HG03342 (cell line): Measurements from ENCODE around the gene PACS2.

Source experiments
- ATAC-seq: cut with Tn5 transposase; IDR thresholded peaks from one replicate; pipeline ENCODE4 v1.9.1; 2021; ENCODE audit warnings: mild to moderate bottlenecking, moderate library complexity; ENCODE audit not compliant: unreplicated experiment

The PACS2 gene

DNA sequence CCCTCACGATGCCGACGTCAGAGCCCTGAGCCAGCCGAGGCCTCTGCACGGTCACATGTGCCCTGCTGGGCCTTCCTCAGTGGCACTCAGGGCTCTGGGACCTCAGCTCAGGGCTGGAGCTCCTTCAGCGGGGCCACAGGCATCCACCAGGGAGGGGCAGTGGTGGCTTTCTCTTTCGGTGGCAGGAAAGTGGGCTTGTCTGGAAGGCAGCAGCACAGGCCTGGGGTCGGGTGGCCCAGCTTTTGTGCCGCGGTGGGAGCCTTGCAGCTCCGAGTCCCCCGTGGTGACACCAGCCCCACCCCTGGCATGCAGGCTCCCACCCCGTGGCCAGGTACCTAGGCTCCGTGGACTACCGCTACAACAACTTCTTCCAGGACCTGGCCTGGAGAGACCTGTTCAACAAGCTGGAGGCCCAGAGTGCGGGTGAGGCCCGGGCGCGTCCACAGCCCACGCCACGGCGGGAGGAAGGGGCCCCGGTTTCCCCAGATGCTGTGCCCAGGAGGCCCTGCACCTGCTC is 69.6 kb downstream of the PACS2 start:
- ATAC-seq = no peak

DNA sequence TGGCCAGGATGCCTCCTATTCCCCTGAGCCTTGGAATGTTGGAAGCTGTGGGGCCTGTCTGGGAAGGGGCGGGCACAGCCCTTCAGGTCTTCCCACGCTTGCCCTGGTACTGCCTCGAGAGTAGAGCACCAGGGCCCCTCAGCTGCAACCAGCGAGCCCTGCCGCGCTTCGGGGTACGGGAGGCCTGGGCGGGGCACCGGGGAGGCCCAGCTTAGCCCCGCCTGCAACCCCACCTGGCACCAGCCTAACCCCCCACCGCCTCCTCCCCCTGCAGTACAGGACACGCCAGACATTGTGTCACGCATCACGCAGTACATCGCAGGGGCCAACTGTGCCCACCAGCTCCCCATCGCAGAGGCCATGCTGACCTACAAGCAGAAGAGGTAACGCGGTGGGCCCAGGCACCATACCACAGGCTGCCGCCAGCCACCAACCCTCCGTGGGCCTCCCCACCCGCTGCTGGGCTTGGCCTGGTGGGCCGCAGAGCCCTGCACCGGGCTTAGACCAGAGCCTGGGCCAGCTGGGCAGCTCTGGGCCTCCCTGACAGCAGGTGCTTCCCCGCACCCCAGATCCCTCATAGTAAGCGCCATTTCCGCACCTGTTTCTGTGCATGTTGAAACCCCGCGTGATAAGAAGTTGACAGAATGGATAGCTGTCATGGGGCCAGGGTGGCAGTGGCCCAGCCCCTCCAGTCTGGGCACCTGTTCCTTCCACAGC is 70.2 kb downstream of the PACS2 start:
- no peak for ATAC-seq

DNA sequence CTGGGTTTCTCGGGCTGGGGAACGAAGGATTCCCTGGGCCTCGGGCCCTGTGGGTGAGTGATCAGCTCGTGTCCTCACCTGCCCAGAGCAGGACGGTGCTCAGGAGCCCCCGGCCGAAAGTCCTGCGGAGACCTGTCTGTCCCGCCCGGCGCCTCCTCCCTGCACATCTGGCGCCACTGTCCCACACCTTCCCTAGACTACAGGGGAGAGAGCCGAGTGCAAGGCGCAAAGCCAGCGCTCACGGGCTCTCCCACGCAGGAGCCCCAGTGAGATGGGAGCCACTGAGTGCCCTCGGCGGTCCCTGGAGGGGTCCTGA is 70.7 kb downstream of the PACS2 start:
- ATAC-seq = no peak

DNA sequence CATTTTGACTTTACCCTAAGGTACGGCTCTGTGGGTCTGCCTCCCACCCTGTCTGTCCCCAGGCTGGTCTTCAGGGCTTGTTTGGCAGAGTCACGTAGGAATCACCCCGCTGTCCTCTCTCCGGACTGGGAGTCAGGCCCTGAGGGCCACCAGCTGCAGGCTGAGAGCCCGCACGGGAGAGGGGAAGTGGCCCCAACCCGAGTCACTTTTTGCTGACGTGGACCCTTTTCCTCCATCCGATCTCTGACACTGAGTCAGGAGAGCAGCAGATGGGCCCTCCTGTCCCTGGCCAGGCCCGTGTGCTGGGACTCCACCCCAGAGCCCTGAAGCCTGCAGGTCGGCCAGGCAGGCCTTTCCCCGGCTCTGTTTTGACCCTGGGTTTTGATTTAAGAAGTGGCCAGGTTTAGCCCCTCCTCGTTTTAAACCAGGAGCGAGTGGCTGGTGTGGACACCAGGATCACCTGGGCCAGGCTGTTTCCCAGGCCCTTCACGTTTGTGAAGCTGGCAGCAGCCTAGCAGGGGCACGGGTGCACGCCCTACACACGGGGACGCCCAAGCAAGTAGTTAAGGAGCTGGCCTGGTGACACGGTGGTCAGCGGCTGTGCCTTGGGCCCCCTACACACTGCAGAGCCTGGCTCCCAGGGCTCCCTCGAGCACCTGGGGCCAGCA is 71.3 kb downstream of the PACS2 start:
- ATAC-seq = no peak

DNA sequence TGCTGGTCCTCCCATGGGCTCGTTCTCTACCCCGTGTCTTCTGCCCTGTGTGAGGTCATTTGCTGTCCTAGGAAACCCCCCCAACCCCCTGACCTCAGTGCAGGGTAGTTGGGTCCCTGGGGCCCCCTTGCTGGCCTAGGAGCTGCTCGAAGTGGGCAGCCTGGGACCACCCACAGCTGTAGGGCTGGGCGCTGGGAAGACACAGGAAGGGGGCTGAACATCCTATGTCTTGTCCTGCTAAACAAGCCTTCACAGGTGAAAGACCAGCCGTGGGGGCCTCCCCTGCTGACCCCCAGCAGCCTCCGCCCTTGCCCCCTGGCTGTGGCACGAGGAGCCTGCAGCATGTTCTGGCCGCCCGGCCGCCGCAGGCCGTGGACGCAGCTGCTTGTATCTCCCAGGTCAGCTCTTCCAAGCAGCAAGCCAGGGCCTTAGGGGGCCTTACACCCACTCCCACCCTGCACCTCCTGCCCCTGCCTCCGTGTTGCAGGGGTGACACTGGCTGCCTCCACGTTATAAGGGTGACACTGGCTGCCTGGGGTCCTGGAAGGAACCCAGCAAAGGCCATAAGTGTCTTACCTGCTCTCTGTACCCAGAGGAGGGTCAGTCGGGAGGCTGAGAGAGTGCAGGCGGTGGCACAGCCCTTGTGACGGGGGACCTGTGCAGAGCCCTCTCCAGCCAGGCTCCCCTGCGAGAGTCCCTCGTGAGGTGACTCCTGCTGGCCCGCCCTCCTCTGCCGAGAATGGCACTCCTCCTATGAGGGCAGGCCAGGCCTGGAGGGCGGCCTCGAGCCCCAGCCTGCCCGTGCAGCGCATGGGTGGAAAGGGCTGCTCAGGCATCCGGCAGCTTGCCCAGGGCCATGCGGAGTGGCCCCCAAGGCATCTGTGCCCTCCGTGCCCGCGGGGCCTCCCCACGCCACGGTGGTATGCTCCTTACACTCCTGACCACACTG is 72.3 kb downstream of the PACS2 start:
- ATAC-seq = no peak

DNA sequence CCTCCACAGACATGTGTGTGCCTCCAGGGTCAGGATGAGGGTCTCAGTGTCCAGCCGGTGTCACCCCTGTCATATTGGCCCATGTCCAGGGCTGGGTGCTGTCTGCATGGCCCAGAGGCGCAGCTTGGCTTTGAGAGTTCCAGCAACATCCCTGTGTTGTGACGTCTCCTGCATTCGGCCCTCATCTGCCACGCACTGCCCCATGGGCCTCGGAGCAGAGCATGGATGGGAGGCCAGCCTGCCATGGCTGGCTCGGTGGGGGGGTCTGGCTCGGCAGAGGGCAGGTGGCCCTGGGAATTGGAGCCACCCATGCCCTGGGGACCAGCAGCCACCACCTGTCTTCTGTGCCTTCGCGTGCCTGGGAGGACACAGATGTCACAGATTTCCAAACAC is 73.0 kb downstream of the PACS2 start:
- ATAC-seq = no peak

DNA sequence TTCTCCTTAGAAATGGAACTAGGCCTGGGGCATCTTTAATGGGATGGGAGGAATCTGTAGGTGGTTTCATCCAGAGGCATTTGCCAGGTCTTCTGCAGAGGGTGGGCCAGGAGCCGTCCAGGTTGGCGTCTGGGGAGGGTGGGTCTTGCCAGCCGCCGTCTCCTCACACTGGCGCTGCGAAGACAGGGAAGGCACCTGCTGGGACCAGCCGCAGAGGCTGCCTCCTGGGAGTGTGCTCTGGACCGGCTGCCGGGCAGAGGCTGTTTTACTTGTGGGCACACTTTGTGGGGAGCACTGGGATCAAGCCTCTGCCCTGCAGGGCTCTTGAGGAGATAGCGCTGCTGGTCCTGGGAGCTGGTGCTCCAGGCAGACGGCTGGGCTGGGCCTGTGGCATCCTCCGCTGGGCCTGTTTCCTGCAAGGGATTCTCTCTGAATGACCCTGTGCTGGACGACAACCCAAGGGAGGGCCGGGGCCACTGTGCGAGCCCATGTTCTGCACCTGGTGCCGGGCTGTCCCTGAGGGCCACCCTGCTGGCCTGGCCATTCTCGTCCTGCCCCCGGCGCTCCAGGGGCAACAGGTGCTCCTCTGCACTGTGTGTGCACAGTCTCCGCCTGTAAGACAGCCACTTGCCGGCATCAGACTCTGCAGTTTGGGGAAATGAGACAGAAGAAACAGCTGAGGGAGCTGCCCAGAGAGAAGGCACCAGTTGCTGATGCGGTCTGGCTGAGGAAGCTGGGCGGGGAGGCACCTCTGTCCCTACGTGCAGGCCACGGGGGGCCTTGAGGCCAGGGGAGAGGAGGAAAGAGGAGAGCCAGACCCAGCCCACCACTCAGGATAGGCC is 73.8 kb downstream of the PACS2 start:
- ATAC-seq = no peak

DNA sequence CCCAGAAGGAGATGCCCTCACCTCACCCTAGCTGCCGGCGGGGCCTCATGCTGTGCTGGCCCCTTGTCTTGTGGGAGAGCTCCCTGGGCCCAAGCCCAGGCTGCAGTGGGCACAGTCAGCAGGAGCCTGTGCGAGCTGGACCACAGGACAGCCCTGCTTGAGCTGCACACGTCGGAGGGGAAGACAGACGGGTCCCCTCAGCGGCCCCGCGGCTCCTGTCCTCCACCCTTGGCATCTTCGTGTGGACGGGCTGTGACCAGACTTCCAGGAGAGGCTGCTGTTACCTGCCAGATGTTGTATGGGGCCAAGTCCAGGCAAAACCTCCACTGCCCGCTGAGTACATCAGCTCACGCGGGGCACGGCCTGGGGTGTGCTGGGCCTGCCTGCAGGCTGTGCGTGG is 74.4 kb downstream of the PACS2 start:
- no peak for ATAC-seq

DNA sequence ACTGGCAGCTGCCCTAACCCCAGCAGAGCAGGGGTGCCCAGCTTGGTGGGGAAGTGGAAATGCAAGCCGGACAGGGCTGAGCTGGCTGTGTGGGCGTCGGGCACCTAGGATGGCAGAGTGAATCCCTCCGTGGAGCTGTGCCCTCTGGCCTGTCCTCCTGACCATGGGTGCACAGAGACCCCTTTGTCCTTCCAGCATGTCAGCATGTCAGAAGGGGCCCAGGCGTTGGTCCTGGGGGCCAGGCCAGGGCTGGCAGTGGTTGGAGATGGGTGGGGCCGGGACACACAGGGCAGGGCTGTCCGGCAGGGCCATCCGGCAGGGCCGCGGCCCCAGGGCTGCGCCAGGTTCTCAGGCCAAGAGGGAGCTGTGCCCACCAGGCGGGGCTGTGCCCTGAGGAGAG is 75.0 kb downstream of the PACS2 start:
- ATAC-seq = no peak

DNA sequence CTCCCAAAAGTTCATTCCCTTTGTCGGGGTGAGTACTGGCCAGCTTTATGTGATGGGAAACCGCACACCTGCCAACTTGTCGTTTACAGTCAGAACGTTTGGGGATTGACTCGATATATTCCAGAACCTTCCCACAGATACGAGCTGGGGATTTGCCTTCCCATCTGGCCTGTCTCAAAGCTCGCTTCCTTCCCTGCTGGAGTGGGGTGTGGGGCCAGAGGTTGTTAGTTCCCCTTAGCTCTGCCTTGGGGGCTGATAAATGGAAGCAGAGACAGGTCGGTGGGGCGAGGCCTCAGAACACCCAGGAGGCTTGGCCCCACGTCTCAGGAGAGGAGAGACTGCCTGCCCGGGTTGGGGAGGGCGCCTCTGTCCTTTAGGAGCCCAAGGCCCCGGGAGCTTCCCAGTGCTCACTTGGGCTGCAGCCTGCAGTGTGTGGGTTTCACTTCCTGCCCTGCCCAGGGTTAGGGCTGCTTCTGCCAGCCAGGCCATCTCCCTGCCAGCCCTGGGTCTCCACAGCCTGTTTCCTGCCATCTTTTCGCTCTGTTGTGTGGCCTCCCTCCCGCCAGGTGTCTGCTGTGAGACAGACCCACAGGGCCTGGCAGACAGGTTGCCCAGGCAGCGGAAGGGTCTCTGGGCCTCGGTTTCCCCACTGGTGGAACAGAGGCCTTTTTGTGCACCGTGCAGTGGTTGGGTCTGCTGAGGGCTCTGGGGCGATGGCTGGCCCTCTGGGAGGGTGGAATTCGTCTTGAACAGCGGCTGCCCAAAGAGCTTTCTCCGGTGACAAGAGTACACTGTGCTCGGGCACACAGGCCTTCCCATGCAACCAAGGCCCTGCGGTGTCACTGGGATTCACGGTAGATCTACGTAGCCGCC is 75.7 kb downstream of the PACS2 start:
- ATAC-seq = no peak

DNA sequence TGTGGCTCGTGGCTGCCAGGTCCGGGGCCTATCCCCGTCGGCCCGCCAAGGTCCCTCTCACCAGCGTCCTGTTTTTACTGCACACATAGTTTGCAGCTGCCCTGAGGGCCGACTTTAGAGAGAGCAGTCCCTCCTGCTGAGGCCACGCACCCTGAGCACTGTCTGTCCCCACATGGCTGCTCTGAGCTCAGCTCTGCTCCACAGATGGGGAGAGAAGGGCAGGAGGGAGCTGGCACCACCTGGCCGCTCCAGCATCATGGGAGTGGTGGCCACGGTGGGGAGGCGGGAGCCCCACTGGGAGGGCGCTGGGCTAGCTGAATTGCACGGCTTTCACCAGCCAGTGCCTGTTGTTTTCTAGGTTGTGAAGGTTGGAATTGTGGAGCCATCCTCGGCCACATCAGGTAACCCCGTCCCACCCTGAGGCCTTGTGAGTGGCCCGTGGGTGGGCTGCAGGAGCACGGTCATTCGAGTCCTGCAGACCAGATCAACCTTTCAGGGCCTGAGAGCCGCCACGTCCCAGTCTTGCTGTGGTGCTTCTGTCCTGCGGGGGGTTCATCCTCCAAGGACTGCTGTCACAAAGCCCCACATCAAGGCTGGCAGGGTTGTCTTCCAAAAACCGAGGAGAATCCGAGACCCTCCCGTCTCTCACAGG is 76.4 kb downstream of the PACS2 start:
- no peak for ATAC-seq

DNA sequence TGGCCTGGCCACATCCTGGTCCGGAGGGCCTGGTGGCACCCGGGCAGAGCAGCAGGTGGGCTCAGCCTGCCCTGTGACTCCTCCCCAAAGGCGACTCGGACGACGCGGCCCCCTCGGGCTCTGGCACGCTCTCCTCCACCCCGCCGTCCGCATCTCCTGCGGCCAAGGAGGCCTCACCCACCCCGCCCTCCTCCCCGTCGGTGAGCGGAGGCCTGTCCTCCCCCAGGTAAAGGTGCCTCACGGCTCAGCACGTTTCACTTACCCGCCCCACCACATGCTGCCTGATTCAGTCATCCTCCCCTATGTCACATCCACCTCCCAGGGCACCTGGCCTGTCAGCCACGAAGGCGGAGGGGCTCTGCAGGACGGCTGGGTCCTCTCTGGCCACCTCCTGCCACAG is 77.0 kb downstream of the PACS2 start:
- no peak for ATAC-seq

DNA sequence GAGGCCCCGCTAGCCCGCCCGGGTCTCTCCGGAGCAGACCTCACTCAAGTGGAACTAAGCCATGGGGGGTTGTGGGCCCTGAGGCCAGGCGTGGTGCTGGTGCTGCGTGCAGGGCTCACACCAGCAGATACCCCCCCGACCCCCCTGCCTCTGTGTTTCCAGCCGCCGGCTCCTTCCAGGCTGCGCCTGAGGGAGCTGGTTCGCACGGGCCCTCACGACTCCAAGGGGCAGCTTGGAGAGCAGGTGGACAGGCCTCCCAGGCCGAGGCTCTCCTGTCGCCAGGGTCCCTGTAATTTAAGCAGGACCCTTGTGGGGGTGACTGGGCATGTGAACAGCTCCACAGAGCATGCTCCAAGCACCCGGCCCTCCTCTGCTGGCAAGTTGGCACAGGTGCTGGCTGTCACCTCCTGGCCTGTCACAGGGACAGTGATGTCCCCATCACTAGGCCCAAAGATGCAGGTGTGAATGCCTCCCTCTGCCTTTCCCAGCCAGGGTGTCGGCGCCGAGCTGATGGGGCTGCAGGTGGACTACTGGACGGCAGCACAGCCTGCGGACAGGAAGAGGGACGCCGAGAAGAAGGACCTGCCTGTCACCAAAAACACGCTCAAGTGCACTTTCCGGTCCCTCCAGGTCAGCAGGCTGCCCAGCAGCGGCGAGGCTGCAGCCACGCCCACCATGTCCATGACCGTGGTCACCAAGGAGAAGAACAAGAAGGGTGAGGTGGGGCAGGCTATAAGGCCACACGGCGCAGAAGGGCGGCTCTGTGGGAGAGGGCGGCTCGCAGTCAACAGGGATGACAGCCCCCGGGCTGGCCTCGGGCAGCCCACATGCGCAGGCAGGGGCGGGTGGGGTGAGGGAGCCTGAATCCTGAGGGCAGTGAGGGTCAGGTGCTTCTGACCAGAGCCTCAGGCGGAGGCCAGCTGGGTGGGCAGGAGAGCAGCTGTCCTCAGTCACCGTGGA is 77.9 kb downstream of the PACS2 start:
- ATAC-seq = no peak

DNA sequence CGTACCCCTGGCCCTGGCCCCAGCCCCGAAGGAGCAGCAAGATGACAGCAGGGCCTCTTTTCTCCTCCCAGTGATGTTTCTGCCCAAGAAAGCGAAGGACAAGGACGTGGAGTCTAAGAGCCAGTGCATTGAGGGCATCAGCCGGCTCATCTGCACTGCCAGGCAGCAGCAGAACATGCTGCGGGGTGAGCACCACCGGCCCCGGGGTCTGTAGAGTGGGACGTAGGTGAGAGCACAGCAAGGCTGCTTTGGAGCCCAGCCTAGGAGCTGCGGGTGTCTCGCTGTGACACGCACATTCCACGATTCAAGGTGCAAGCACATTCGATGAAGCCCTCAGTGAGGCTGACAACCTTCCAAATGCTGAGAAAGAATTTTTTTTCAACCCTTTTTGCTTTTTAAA is 78.6 kb downstream of the PACS2 start:
- ATAC-seq = no peak

DNA sequence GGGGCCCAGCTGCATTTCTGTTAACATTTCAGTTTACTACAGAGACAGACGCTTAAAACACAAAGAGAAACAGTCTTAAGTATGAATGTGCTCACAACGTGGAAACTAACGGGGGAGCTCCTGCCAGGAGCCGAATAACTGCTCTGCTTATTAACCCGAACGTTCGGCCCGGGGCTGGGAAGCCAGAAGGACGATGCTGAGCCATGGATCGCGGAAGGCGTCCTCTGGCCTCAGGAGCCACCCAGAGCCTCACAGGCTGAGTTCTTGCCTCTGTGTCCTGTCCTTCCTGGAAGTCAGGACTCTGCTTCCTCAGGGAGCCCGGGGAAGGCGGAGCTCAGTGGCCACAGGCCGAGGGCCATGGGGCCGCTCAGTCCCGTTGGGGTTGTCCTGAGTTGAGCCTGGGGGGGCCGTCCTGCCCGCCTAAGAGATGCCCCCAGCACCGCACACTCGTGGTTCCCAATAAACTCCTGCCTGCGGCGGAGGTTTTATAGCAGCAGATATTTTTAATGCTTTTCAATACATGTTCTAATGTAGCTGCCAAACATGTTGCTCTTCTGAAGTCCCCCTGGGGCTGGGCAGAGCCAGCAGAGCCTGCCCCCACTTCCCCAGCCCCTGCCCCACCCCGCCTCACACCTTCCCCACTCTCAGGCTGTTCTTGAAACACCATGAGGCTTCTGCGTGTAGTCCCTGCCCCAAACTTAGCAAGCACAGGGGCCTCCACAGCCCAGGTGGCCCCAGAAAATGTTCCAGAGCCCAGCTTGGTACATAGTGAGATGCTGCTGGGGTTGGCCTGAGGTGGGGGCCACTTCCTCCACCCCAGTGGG is 80.4 kb downstream of the PACS2 start:
- no peak for ATAC-seq

DNA sequence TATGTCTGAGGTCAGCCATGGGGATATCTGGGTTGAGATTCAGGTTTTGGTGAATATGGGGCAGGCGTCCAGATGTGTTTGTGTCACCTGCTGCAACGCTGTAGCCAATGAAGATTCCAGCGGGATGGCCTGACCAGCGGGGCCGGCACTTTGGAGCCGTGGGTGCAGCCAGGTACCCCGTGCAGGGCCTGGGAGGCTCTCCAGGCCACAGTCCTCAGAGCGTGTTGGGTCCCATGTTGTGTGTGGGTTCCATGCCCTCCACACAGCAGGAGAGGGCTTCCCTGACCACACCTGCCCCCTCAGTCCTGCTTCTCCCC is 80.9 kb downstream of the PACS2 start:
- ATAC-seq = no peak

DNA sequence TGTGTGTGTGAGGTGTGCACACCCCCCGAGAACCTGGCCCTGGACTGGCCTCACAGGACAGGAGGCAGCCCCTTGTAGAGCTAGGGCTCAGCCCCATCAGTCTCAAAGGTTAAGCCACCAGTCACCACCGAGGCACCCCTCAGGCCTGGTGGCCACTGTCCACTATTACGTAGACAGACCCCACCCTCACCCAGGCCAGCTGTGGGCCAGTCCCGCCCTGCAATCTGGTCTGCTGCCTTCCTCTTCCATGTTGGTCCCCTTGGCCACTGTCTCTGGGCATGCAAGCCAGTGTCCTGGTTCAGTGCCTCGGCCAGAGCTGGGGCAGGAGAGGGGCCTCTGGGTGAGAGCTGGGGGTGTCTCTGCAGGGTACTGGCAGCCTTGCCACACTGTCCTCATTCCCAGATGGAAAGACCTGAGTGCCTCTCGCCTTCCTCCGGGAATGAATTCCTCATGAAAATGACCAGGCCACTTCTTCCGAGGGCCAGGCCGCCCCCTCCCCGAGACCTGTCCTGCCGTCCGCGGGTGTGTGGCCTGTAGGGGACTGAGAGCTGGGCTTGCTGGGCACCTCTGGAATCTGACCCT is 82.9 kb downstream of the PACS2 start:
- ATAC-seq = no peak
